ENCODE data around the gene UACA. TPM values are rescaled to one million over a fixed set of nuclear protein-coding genes. Genes with fewer than 3 reads are reported as not detected.

Gene UACA
- total RNA-seq, 1 experiment from 2014 or later, result 44.8 TPM

- H3K4me1 Mint-ChIP-seq, result peaks cover 8% of the 10 kb centered on the region
- CTCF ChIA-PET, result interaction anchor here (1.3 kb wide), 1 partner anchor 74 kb away, joined by 3 read pairs; no protein-coding TSS in a partner anchor
These were observed 120.1 kb downstream of the UACA start for GRCh38 chr15:70643106-70643782.

GRCh38 chr15:70636540-70637165, 126.7 kb downstream of the UACA start:
- Mint-ChIP-seq H3K4me3 (no peak overlapping the region), H3K27ac (no peak overlapping the region)
- TF ChIP-seq E2F4 (CRISPR knock-in tag; IDR thresholded peaks at IDR 0.05; ENCODE audit: borderline replicate concordance, low read depth), result no peak
- TF ChIP-seq ZBTB43 (CRISPR knock-in tag; IDR thresholded peaks at IDR 0.05), result no peak
- TF ChIP-seq MYBL2 (CRISPR knock-in tag; IDR thresholded peaks at IDR 0.05), result no peak
- no peak for TF ChIP-seq ZNF671 (CRISPR knock-in tag; IDR thresholded peaks at IDR 0.05)
- TF ChIP-seq JAZF1 (CRISPR knock-in tag; IDR thresholded peaks at IDR 0.05), result no peak
- TF ChIP-seq IRF1 (CRISPR knock-in tag; IDR thresholded peaks at IDR 0.05), result no peak
- no peak for TF ChIP-seq NFE2L1 (CRISPR knock-in tag; IDR thresholded peaks at IDR 0.05)
- no peak for TF ChIP-seq OVOL2 (CRISPR knock-in tag; IDR thresholded peaks at IDR 0.05; ENCODE audit: borderline replicate concordance)
- no peak for TF ChIP-seq RORB (CRISPR knock-in tag; IDR thresholded peaks at IDR 0.05)
- no peak for TF ChIP-seq ATF3 (CRISPR knock-in tag; conservative IDR thresholded peaks at IDR 0.05)
- no peak for TF ChIP-seq ATF2 (CRISPR knock-in tag; IDR thresholded peaks at IDR 0.05; ENCODE audit: borderline replicate concordance, low read depth)

More at GRCh38 chr15:70643106-70643782, 120.1 kb downstream of the UACA start:
- TF ChIP-seq IRF1 (CRISPR knock-in tag; IDR thresholded peaks at IDR 0.05) (no peak), E2F5 (CRISPR knock-in tag; IDR thresholded peaks at IDR 0.05) (no peak), ZNF425 (CRISPR knock-in tag; conservative IDR thresholded peaks at IDR 0.05) (no peak), ATF2 (CRISPR knock-in tag; IDR thresholded peaks at IDR 0.05; ENCODE audit: borderline replicate concordance, low read depth) (no peak), RORB (CRISPR knock-in tag; IDR thresholded peaks at IDR 0.05) (no peak)
- Mint-ChIP-seq H3K36me3 (no peaks in the 10 kb centered on the region), H3K4me3 (no peak overlapping the region), H3K27me3 (ENCODE audit: low read depth) (no peaks in the 10 kb centered on the region), H3K27ac (no peak overlapping the region), H3K9me3 (no peaks in the 10 kb centered on the region)
- no peak for DNase-seq (ENCODE audit: low spot score)
- POLR2A ChIA-PET, result no interaction called here
- no peak for ATAC-seq

More at GRCh38 chr15:70636540-70637165, 126.7 kb downstream of the UACA start:
- CTCF ChIA-PET, result interaction anchor here (0.6 to 3.4 kb wide), 11 partner anchors 31 to 260 kb away, joined by 3 to 48 read pairs (median 4); no protein-coding TSS in a partner anchor
- POLR2A ChIA-PET, result no interaction called here
- ATAC-seq (peak; percentile 76), DNase-seq (ENCODE audit: low spot score) (peak; percentile 25)
- Mint-ChIP-seq H3K9me3 (peaks cover 6% of the 10 kb centered on the region; the same call in 1 of the 2 replicates), H3K36me3 (no peaks in the 10 kb centered on the region), H3K27me3 (ENCODE audit: low read depth) (no peaks in the 10 kb centered on the region), H3K4me1 (peaks cover 43% of the 10 kb centered on the region)
